K562 (cell line): ENCODE results near the gene DEPP1. TPM values are rescaled to one million over a fixed set of nuclear protein-coding genes. Genes with fewer than 3 reads are reported as not detected.

Source experiments
- ATAC-seq: fragments of 200-7000 bp; cut with Tn5 transposase; 3 replicates; pipeline ENCODE4 v1.9.1; 2020; ENCODE audit warnings: moderate library complexity
- BruUV-seq: library from RNA; stranded (reverse); fragments of 400-500 nt; replicated peaks from 2 replicates; lab custom pipeline; 2021; lab: Mats Ljungman, UMichigan
- CTCF ChIA-PET: fragments of 300-600 bp; formaldehyde crosslinking; extraction: SDS; loops from one replicate; lab custom pipeline; 2021; ENCODE audit warnings: low intra/inter-chr PET ratio; lab: Yijun Ruan, JAX
- POLR2A ChIA-PET: fragments of 300-600, 350-650 bp; sonication (Branson Sonifier 250); formaldehyde crosslinking; extraction: SDS; loops from one replicate; lab custom pipeline; 2021; ENCODE audit warnings: antibody characterized with exemption, inconsistent platforms; lab: Yijun Ruan, JAX
- DNase-seq, 4 experiments: peaks; one replicate each; pipeline versions ENCODE4 v3.0.0 to v3.0.0-alpha.2; 2011 to 2018; ENCODE audit warnings: low spot score in 3 of 4, mixed read lengths in 3 of 4; ENCODE audit errors: extremely low read depth in 1 of 4
- FAIRE-seq: peaks from 2 replicates; lab custom pipeline; 2011; peaks lifted over from hg19 to GRCh38; lab: Jason Lieb, UNC
- H2AFZ ChIP-seq: 2 replicates; pipeline ENCODE4 v1.6.0; 2011; ENCODE audit warnings: low read depth, low read length, control low read depth, inconsistent platforms
- H3K27ac ChIP-seq: fragments of 200-600 bp; 3 replicates; pipeline ENCODE4 v1.8.0; 2011; ENCODE audit warnings: low read depth, mild to moderate bottlenecking, control low read depth, inconsistent platforms, low read length, moderate library complexity, mixed read lengths; ENCODE audit errors: extremely low read depth
- H3K27me3 ChIP-seq, 2 experiments: fragments of 300-600 bp in 1 of 2; 2 replicates in 1 of 2; 3 replicates in 1 of 2; pipeline versions ENCODE4 v1.6.0 to v1.8.0; 2011; ENCODE audit warnings: inconsistent platforms in 2 of 2, low read length in 2 of 2, mild to moderate bottlenecking in 1 of 2, mixed read lengths in 1 of 2, moderate library complexity in 1 of 2; ENCODE audit not compliant: control insufficient read depth in 2 of 2, insufficient read depth in 2 of 2
- H3K36me3 ChIP-seq: fragments of 300-600 bp; 3 replicates; pipeline ENCODE4 v1.8.0; 2011; ENCODE audit warnings: mild to moderate bottlenecking, low read length, inconsistent platforms; ENCODE audit not compliant: control insufficient read depth, insufficient read depth
- H3K4me1 ChIP-seq, 2 experiments: fragments of 200-600 bp in 1 of 2; replicated peaks in 1 of 2; 2 replicates in 1 of 2; 3 replicates in 1 of 2; pipeline versions ENCODE4 v1.5.1 to v1.8.0; 2011; ENCODE audit warnings: inconsistent platforms in 2 of 2, low read length in 2 of 2, mild to moderate bottlenecking in 1 of 2, mixed read lengths in 1 of 2, moderate library complexity in 1 of 2; ENCODE audit not compliant: control insufficient read depth in 2 of 2, insufficient read depth in 2 of 2
- H3K4me2 ChIP-seq: 2 replicates; pipeline ENCODE4 v1.6.1; 2011; ENCODE audit warnings: low read length, control low read depth, inconsistent platforms, mixed read lengths; ENCODE audit not compliant: insufficient read depth
- H3K4me3 ChIP-seq: fragments of 200-600 bp; sonication (generic), shearing (Covaris generic); 2 replicates; pipeline ENCODE4 v1.5.1; 2016; ENCODE audit warnings: control low read depth, inconsistent platforms
- H3K79me2 ChIP-seq: fragments of 200-600 bp; 3 replicates; pipeline ENCODE4 v1.8.0; 2011; ENCODE audit warnings: low read length, inconsistent platforms; ENCODE audit not compliant: control insufficient read depth, insufficient read depth
- H3K9ac ChIP-seq, 2 experiments: 2 replicates each; pipeline versions ENCODE4 v1.6.0 to v1.6.1; 2011; ENCODE audit warnings: low read depth in 2 of 2, low read length in 2 of 2, control low read depth in 1 of 2, inconsistent platforms in 1 of 2, mild to moderate bottlenecking in 1 of 2, mixed read lengths in 1 of 2; ENCODE audit not compliant: insufficient read depth in 1 of 2
- H3K9me1 ChIP-seq: one replicate; pipeline ENCODE4 v1.6.0; 2011; ENCODE audit warnings: inconsistent platforms, mild to moderate bottlenecking, low read length, moderate library complexity; ENCODE audit not compliant: control insufficient read depth, insufficient read depth
- H3K9me3 ChIP-seq: replicated peaks from 2 replicates; pipeline ENCODE4 v1.5.1; 2011; ENCODE audit warnings: low read depth, low read length, inconsistent platforms; ENCODE audit not compliant: control insufficient read depth, insufficient read depth
- H4K20me1 ChIP-seq: replicated peaks from 2 replicates; pipeline ENCODE4 v1.6.1; 2011; ENCODE audit warnings: low read length, inconsistent platforms, mixed read lengths; ENCODE audit not compliant: control insufficient read depth, insufficient read depth
- CEBPB ChIP-seq: fragments of 450-650 bp; IDR thresholded peaks from 2 replicates; pipeline ENCODE4 v1.6.1; 2016; ENCODE audit warnings: missing genetic modification characterization, missing compliant biosample characterization
- CEBPG ChIP-seq, 3 experiments: fragments of 200-800 bp in 1 of 3; sonication (Bioruptor generic) in 1 of 3; sonication (generic) in 1 of 3; formaldehyde crosslinking in 1 of 3; IDR thresholded peaks in 2 of 3; conservative IDR thresholded peaks in 1 of 3; 2 replicates each; pipeline versions ENCODE4 v1.6.1 to v1.8.0; 2016 to 2022; ENCODE audit warnings: missing compliant biosample characterization in 2 of 3, missing genetic modification characterization in 2 of 3, mild to moderate bottlenecking in 1 of 3, missing genetic modification reagents in 1 of 3
- MTA2 ChIP-seq: fragments of 450-650 bp; IDR thresholded peaks from 2 replicates; pipeline ENCODE4 v1.6.1; 2016; ENCODE audit warnings: low read depth
- MTA3 ChIP-seq: fragments of 450-650 bp; formaldehyde crosslinking; IDR thresholded peaks from 2 replicates; pipeline ENCODE4 v1.6.1; 2017; ENCODE audit warnings: mild to moderate bottlenecking, borderline replicate concordance
- NR1H2 ChIP-seq: sonication (generic); formaldehyde crosslinking; IDR thresholded peaks from 2 replicates; pipeline ENCODE4 v1.4.0; 2020; ENCODE audit warnings: mild to moderate bottlenecking, missing genetic modification reagents
- SUPT5H ChIP-seq: fragments of 450-650 bp; IDR thresholded peaks from 2 replicates; pipeline ENCODE4 v1.6.1; 2016
- ZBTB7A ChIP-seq: IDR thresholded peaks from 2 replicates; pipeline ENCODE4 v1.6.1; 2011; ENCODE audit warnings: low read depth, mild to moderate bottlenecking, low read length, moderate library complexity, borderline replicate concordance; ENCODE audit not compliant: control insufficient read depth
- WGBS: fragments of 100-300 bp; shearing (Covaris generic); methylation state at CpG from one replicate; pipeline ENCODE4 v1.1.6; 2016; ENCODE audit warnings: low coverage, mixed read lengths; ENCODE audit not compliant: insufficient coverage; ENCODE audit errors: missing lambda C conversion rate; 5-methylcytosine and 5-hydroxymethylcytosine counted together
- in situ Hi-C: fragments of 300-500 bp; cut with MboI; formaldehyde crosslinking; loops from 4 replicates; pipeline ENCODE4 v1.15.0; 2018; ENCODE audit warnings: inconsistent platforms, mixed read lengths
- intact Hi-C: fragments of 100-400 bp; cut with micrococcal nuclease; formaldehyde crosslinking; loops from 2 replicates; pipeline ENCODE4 v1.14.2; 2022
- polyA plus RNA-seq, 8 experiments: library from polyadenylated mRNA; depleted of rRNA in 4 of 8; stranded (reverse) in 5 of 8; unstranded in 3 of 8; fragments of >200 nt; fragmentation: Nextera tagmentation in 2 of 8; fragmentation: Illumina TruSeq in 1 of 8; extraction: Ambion mirVana in 2 of 8; extraction: Trizol in 1 of 8; gene quantifications; 2 replicates each; pipeline versions ENCODE4 v1.2.1 to v1.2.3, GENCODE V29; 2011 to 2014; ENCODE audit warnings: inconsistent platforms in 1 of 8, missing spikeins in 1 of 8
- total RNA-seq, 7 experiments: library from RNA; depleted of rRNA in 6 of 7; stranded (reverse); fragments of >200 nt in 6 of 7; fragmentation: Illumina TruSeq in 2 of 7; extraction: Trizol in 2 of 7; gene quantifications; 2 replicates each; pipeline versions ENCODE4 v1.2.1 to v1.2.3, GENCODE V29; 2011 to 2021; ENCODE audit warnings: low replicate concordance in 1 of 7
- TF ChIP-seq, protein P1 (sequence below): sonication (generic); formaldehyde crosslinking; IDR thresholded peaks from 2 replicates; pipeline ENCODE4 v1.8.0; 2022; ENCODE audit warnings: missing genetic modification reagents, mild to moderate bottlenecking, moderate library complexity, borderline replicate concordance

DEPP1 gene
- total and polyA plus RNA-seq, 9 of the 15 experiments (the other 6 are each of a cell fraction or from before 2014, with no cell fraction given) = 0.04 to 0.54 (median 0.20) TPM; not detected in 1

DNA sequence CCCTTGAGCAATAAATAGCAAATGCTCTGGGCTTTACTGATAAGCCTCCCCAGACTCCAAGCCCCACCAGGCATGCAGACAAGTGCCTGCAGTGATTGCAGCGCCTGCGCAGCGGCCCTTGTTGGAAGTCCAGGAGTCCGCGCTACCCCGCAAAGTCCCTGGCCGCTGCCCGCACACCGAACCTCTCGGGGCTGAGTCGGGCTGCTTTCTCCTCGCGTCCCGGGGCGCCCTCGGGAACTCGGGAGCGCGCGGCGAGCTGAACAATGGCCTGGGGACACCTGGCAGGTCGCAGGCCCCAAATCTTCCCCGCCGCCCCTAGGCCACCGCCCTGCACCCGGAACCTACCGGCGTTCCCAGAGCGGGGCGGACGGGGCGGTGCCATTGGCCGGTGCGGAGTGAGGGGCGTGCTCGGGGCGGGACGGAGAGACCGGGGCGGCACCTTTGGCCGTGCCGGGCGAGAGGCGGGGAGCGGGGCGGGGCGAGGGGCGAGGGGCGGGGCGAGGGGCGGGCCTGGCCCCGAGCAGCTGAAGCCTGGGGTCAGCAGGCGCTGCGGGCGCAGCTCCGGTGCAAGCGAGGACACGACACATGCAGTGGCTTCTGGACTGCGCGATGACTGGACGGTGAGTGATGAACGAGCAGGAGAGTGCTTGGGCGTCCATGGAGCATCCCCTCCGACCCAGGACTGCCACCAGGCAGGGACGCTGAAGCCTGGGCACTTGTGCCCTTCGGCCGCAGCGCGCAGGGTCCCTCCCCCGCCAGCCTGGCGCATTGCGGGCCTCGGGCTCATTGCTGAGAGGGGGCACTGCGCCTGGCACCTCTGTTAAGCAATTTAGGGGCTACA lies 19.1 kb downstream of the DEPP1 start, which contains the start of gene RASSF4 (continued):
- TF ChIP-seq, protein P1, sequence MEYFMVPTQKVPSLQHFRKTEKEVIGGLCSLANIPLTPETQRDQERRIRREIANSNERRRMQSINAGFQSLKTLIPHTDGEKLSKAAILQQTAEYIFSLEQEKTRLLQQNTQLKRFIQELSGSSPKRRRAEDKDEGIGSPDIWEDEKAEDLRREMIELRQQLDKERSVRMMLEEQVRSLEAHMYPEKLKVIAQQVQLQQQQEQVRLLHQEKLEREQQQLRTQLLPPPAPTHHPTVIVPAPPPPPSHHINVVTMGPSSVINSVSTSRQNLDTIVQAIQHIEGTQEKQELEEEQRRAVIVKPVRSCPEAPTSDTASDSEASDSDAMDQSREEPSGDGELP (CRISPR knock-in tag) = peak; percentile 60
- TF ChIP-seq SUPT5H (peak; percentile 35; the same call in 1 of the 2 replicates), ZBTB7A (peak; percentile 62; the same call in 1 of the 2 replicates), CEBPB (tag) (peak; percentile 64; the same call in 1 of the 2 replicates)

DNA sequence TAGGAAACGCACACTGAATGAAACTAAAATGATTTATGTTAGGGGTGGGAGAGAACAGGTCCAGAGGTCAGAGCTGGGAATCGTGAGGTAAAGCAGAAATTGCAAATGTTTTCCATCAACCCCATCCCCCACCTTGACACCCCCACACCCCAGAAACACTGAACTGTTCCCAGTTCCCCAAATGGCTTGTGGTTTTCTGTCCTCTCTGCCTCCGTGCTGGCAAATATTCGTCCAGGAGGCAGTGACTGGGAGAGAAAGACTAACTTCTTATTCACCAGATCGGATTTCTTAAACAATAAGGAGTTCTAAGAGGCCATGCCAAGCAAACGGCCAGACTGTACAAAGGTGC lies 19.7 kb downstream of the DEPP1 start:
- peak overlapping the region; percentile 96 for H2AFZ ChIP-seq

More for the DNA sequence above, 19.7 kb downstream of the DEPP1 start:
- Histone ChIP-seq H3K27ac (no peak overlapping the region), H3K36me3 (no peaks in the 10 kb centered on the region), H3K9me1 (peaks cover 4% of the 10 kb centered on the region), H4K20me1 (peaks cover 8% of the 10 kb centered on the region; the same call in 1 of the 2 replicates), H3K9me3 (no peaks in the 10 kb centered on the region), H3K27me3 (peaks cover 15 to 32% of the 10 kb centered on the region in 2 experiments; a peak in 4 of 5 replicates), H3K4me2 (peak overlapping the region; percentile 79), H3K79me2 (no peaks in the 10 kb centered on the region), H3K9ac (no peak overlapping the region; a peak in 1 of 4 replicates), H3K4me1 (peaks cover 8 to 11% of the 10 kb centered on the region in 2 experiments; a peak in 4 of 5 replicates), H3K4me3 (peak overlapping the region; percentile 62)
- FAIRE-seq = peak; percentile 73
- DNase-seq = no peak
- TF ChIP-seq MTA3 (0 out of 2 replicates have a peak, but pooled peaks have one; percentile 16), CEBPG (CRISPR knock-in tag; IDR thresholded peaks at IDR 0.05) (no peak), CEBPG (tag; conservative IDR thresholded peaks at IDR 0.05 in 1 of 2, IDR thresholded peaks at IDR 0.05 in 1 of 2) (peak in 1 of 2 experiments; percentile 44; a peak in 1 of 4 replicates), MTA2 (0 out of 2 replicates have a peak, but pooled peaks have one; percentile 26), NR1H2 (CRISPR knock-in tag) (no peak)
- WGBS = 0% methylated on average over 6 of the region's 6 CpGs
- in situ Hi-C loops (no loop called here), intact Hi-C loops (no loop called here)
- no TSS peak for BruUV-seq
- no peak for ATAC-seq
- CTCF ChIA-PET = no interaction called here
- POLR2A ChIA-PET = no interaction called here
